Stimulated activated CD4-positive, alpha-beta T cell treated with anti-CD3 and anti-CD28 coated beads, Interleukin-15, amount 100 ng/mL, for 24 hours (primary cell): ENCODE measurements around the gene ACE.

Source experiments
- DNase-seq: peaks from one replicate; pipeline ENCODE4 v3.0.0-alpha.2; 2020

Gene ACE

GRCh38 chr17:63492940-63493339, 16.1 kb downstream of the ACE start:
- DNase-seq: no peak

GRCh38 chr17:63493411-63493810, 16.6 kb downstream of the ACE start:
- no peak for DNase-seq

GRCh38 chr17:63494300-63494928, 17.6 kb downstream of the ACE start:
- DNase-seq: no peak

- DNase-seq: no peak
Measured at GRCh38 chr17:63495491-63495890, 18.6 kb downstream of the ACE start.

GRCh38 chr17:63496177-63496576, 19.3 kb downstream of the ACE start:
- DNase-seq: no peak

GRCh38 chr17:63496663-63497400, 20.0 kb downstream of the ACE start:
- no peak for DNase-seq

- DNase-seq: peak; percentile 23
Measured at GRCh38 chr17:63497708-63498483, 21.0 kb downstream of the ACE start.

- no peak for DNase-seq
Measured at GRCh38 chr17:63498626-63499195, 21.9 kb downstream of the ACE start.

- DNase-seq: no peak
Measured at GRCh38 chr17:63500543-63501390, 23.9 kb downstream of the ACE start.

GRCh38 chr17:63503341-63503705, 26.5 kb downstream of the ACE start:
- DNase-seq: no peak

- DNase-seq: no peak
Measured at GRCh38 chr17:63504261-63504660, 27.4 kb downstream of the ACE start.

- DNase-seq: no peak
Measured at GRCh38 chr17:63505341-63505740, 28.5 kb downstream of the ACE start.

GRCh38 chr17:63506627-63507026, 29.8 kb downstream of the ACE start:
- DNase-seq: no peak

GRCh38 chr17:63511331-63511730, 34.5 kb downstream of the ACE start:
- no peak for DNase-seq

- DNase-seq: no peak
Measured at GRCh38 chr17:63512388-63512787, 35.5 kb downstream of the ACE start.

GRCh38 chr17:63512896-63513644, 36.2 kb downstream of the ACE start:
- DNase-seq: no peak

GRCh38 chr17:63514477-63514876, 37.6 kb downstream of the ACE start:
- DNase-seq: no peak

- no peak for DNase-seq
Measured at GRCh38 chr17:63514974-63515373, 38.1 kb downstream of the ACE start.

- no peak for DNase-seq
Measured at GRCh38 chr17:63515426-63515825, 38.6 kb downstream of the ACE start.

- peak; percentile 49 for DNase-seq
Measured at GRCh38 chr17:63516910-63517824, 40.3 kb downstream of the ACE start.
